ENCODE measurements around the gene DCTD. TPM values are rescaled to one million over a fixed set of nuclear protein-coding genes. Genes with fewer than 3 reads are reported as not detected.

The DCTD gene
- total RNA-seq = 100 to 1,000 TPM in 3 of 4 donors, 10 to 100 TPM in 1; 99.3 to 150 (median 119) TPM

GRCh38 chr4:182917182-182918043 lies at the start of gene DCTD:
TSS of gene DCTD (minus strand) at chr4:182917386. CDS start at chr4:182915568, 1,818 bp downstream.
- Histone ChIP-seq H3K4me3 (replicated peaks in 1 of 3) (peak within 1 kb of the TSS; percentile 20 to 76 (median 58)), H3K27ac (peak within 1 kb of the TSS; percentile 85 to 98 (median 96)), H3K36me3 (peaks cover 12 to 13% of the 10 kb centered on the region in 2 donors), H3K27me3 (no peaks in the 10 kb centered on the region), H3K9me3 (no peaks in the 10 kb centered on the region), H3K4me1 (peaks cover 22 to 24% of the 10 kb centered on the region in 2 donors)
- DNase-seq = peak; percentile 79
- intact Hi-C loops (cut with DNase I) = no loop called here
- WGBS, 2 donors = 0% methylated on average over 15 to 22 of the region's 106 CpGs
- peak in 3 of 6 experiments; percentile 8 to 32 (median 20) for TF ChIP-seq CTCF (IDR thresholded peaks at IDR 0.05)
- TF ChIP-seq POLR2A (IDR thresholded peaks at IDR 0.05) = peak in 1 of 2 donors; percentile 80

- Histone ChIP-seq H3K27ac (no peak overlapping the region), H3K4me1 (no peaks in the 10 kb centered on the region), H3K36me3 (no peaks in the 10 kb centered on the region), H3K9me3 (no peaks in the 10 kb centered on the region), H3K4me3 (replicated peaks in 1 of 3) (no peak overlapping the region), H3K27me3 (no peaks in the 10 kb centered on the region)
- WGBS, 2 donors = 90 to 93% methylated on average over 1 of the region's 1 CpG
- TF ChIP-seq CTCF (IDR thresholded peaks at IDR 0.05) (no peak), POLR2A (IDR thresholded peaks at IDR 0.05) (no peak)
- intact Hi-C loops (cut with DNase I) = no loop called here
- no peak for DNase-seq
These were observed 43.6 kb upstream of the DCTD start for GRCh38 chr4:182960746-182961145.

GRCh38 chr4:182960228-182960627 lies 43.0 kb upstream of the DCTD start:
- no peaks in the 10 kb centered on the region for H3K9me3 ChIP-seq
- H3K27me3 ChIP-seq = no peaks in the 10 kb centered on the region
- H3K4me3 ChIP-seq (replicated peaks in 1 of 3) = no peak overlapping the region
- 94 to 95% methylated on average over 9 of the region's 9 CpGs for WGBS, 2 donors
- H3K4me1 ChIP-seq = no peaks in the 10 kb centered on the region
- H3K27ac ChIP-seq = no peak overlapping the region
- no peak for DNase-seq
- H3K36me3 ChIP-seq = no peaks in the 10 kb centered on the region
- intact Hi-C loops (cut with DNase I) = no loop called here
- TF ChIP-seq CTCF (IDR thresholded peaks at IDR 0.05) (no peak), POLR2A (IDR thresholded peaks at IDR 0.05) (no peak)

GRCh38 chr4:182955411-182955810 lies 38.2 kb upstream of the DCTD start:
- no peaks in the 10 kb centered on the region for H3K36me3 ChIP-seq
- no peak for DNase-seq
- 85 to 90% methylated on average over 2 of the region's 2 CpGs for WGBS, 2 donors
- H3K9me3 ChIP-seq = no peaks in the 10 kb centered on the region
- no peak overlapping the region for H3K27ac ChIP-seq
- intact Hi-C loops (cut with DNase I) = no loop called here
- TF ChIP-seq POLR2A (IDR thresholded peaks at IDR 0.05) (no peak), CTCF (IDR thresholded peaks at IDR 0.05) (no peak)
- H3K4me3 ChIP-seq (replicated peaks in 1 of 3) = no peak overlapping the region
- no peaks in the 10 kb centered on the region for H3K4me1 ChIP-seq
- no peaks in the 10 kb centered on the region for H3K27me3 ChIP-seq
